ENCODE results near the gene CAMP. TPM values are rescaled to one million over a fixed set of nuclear protein-coding genes. Genes with fewer than 3 reads are reported as not detected.
A peak's percentile ranks its signal among the peaks of the same experiment; 100 is the strongest.

The CAMP gene, protein sequence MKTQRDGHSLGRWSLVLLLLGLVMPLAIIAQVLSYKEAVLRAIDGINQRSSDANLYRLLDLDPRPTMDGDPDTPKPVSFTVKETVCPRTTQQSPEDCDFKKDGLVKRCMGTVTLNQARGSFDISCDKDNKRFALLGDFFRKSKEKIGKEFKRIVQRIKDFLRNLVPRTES
- total RNA-seq = not detected
- not detected for polyA plus RNA-seq (ENCODE audit: insufficient read depth, low read depth, low replicate concordance)
- long read RNA-seq, donor 1, partial matches to known transcripts = 0 of 1 reads
- long read RNA-seq, donor 1, other reads (novel, unspliced or antisense) = 0 of 1 reads
- long read RNA-seq, donor 2 = 0 reads
- long read RNA-seq, donor 3 = 0 reads
- long read RNA-seq, donor 4, partial matches to known transcripts = 0 of 2 reads
- long read RNA-seq, donor 4, other reads (novel, unspliced or antisense) = 0 of 2 reads
- long read RNA-seq, donor 5 = 0 reads
- long read RNA-seq, donor 6, partial matches to known transcripts = 0 of 4 reads
- long read RNA-seq, donor 6, other reads (novel, unspliced or antisense) = 0 of 4 reads
- long read RNA-seq, donor 7, partial matches to known transcripts = 0 of 1 reads
- long read RNA-seq, donor 7, other reads (novel, unspliced or antisense) = 0 of 1 reads
- long read RNA-seq, donor 8 = 0 reads
- long read RNA-seq, donor 9 = 0 reads
- long read RNA-seq, donor 10, partial matches to known transcripts = 0 of 1 reads
- long read RNA-seq, donor 10, other reads (novel, unspliced or antisense) = 0 of 1 reads

- Histone ChIP-seq H3K27me3 (ENCODE audit: control insufficient read depth, insufficient read depth, low read length) (no peaks in the 10 kb centered on the region), H3K4me1 (ENCODE audit: control insufficient read depth in 2 of 3, insufficient read depth in 2 of 3, low read depth in 1 of 3, low read length in 3 of 3) (no peaks in the 10 kb centered on the region), H3K36me3 (ENCODE audit: control insufficient read depth in 2 of 3, insufficient read depth in 3 of 3, low read length in 3 of 3) (no peaks in the 10 kb centered on the region), H3K9me3 (ENCODE audit: control insufficient read depth in 2 of 3, insufficient read depth in 1 of 3, low read length in 3 of 3) (no peaks in the 10 kb centered on the region), H3K9ac (ENCODE audit: low read length in 3 of 3) (no peak within 1 kb of the TSS), H3K27ac (ENCODE audit: low read depth in 2 of 2, low read length in 2 of 2) (no peak within 1 kb of the TSS), H3K4me3 (ENCODE audit: low read length in 3 of 3) (no peak within 1 kb of the TSS)
- TF ChIP-seq, protein P1, sequence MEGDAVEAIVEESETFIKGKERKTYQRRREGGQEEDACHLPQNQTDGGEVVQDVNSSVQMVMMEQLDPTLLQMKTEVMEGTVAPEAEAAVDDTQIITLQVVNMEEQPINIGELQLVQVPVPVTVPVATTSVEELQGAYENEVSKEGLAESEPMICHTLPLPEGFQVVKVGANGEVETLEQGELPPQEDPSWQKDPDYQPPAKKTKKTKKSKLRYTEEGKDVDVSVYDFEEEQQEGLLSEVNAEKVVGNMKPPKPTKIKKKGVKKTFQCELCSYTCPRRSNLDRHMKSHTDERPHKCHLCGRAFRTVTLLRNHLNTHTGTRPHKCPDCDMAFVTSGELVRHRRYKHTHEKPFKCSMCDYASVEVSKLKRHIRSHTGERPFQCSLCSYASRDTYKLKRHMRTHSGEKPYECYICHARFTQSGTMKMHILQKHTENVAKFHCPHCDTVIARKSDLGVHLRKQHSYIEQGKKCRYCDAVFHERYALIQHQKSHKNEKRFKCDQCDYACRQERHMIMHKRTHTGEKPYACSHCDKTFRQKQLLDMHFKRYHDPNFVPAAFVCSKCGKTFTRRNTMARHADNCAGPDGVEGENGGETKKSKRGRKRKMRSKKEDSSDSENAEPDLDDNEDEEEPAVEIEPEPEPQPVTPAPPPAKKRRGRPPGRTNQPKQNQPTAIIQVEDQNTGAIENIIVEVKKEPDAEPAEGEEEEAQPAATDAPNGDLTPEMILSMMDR (IDR thresholded peaks at IDR 0.05; ENCODE audit: borderline replicate concordance, extremely low read depth, insufficient read depth) = no peak
- intact Hi-C loops (cut with DNase I) = no loop called here
- DNase-seq (peak in 3 of 5 donors; percentile 34 to 92 (median 47)), FAIRE-seq (no peak)
Observed at GRCh38 chr3:48222616-48223513, at the start of gene CAMP. Gene CAMP (plus strand): TSS chr3:48223495. CDS start chr3:48223512, 17 bp downstream.

DNA sequence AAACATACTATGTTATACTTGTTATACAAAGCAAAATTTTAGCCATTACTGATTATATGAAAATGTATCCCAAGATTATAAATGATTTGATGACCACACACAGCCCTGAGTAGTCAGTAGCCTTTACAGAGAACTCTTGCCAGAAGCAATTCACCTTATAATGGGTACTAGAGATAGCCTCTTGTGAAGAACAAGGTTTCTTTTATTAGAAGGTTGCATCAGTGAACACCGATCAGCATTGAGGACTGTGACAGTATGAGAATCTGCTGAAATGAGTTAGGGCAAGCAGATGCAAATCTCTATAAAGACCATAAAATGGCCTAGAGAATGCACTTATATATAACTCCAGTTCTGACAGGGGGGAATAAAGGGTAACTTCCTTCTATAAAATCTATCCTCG is 45.2 kb upstream of the CAMP start:
- peaks cover 0 to 18% (median 2%) of the 10 kb centered on the region in 3 donors for H3K36me3 ChIP-seq (ENCODE audit: control insufficient read depth in 2 of 3, insufficient read depth in 3 of 3, low read length in 3 of 3)
- H3K27me3 ChIP-seq (ENCODE audit: control insufficient read depth, insufficient read depth, low read length) = no peaks in the 10 kb centered on the region
- TF ChIP-seq, protein P1 (IDR thresholded peaks at IDR 0.05; ENCODE audit: borderline replicate concordance, extremely low read depth, insufficient read depth) = no peak
- DNase-seq = no peak
- H3K4me1 ChIP-seq (ENCODE audit: control insufficient read depth in 2 of 3, insufficient read depth in 2 of 3, low read depth in 1 of 3, low read length in 3 of 3) = no peaks in the 10 kb centered on the region
- no peak overlapping the region for H3K4me3 ChIP-seq (ENCODE audit: low read length in 3 of 3)
- intact Hi-C loops (cut with DNase I) = no loop called here
- FAIRE-seq = no peak
- no peaks in the 10 kb centered on the region for H3K9me3 ChIP-seq (ENCODE audit: control insufficient read depth in 2 of 3, insufficient read depth in 1 of 3, low read length in 3 of 3)
- no peak overlapping the region for H3K27ac ChIP-seq (ENCODE audit: low read depth in 2 of 2, low read length in 2 of 2)
- no peak overlapping the region for H3K9ac ChIP-seq (ENCODE audit: low read length in 3 of 3)

GRCh38 chr3:48180021-48180420 is 43.3 kb upstream of the CAMP start:
- Histone ChIP-seq H3K9me3 (ENCODE audit: control insufficient read depth in 2 of 3, insufficient read depth in 1 of 3, low read length in 3 of 3) (no peaks in the 10 kb centered on the region), H3K27me3 (ENCODE audit: control insufficient read depth, insufficient read depth, low read length) (no peaks in the 10 kb centered on the region), H3K9ac (ENCODE audit: low read length in 3 of 3) (no peak overlapping the region), H3K36me3 (ENCODE audit: control insufficient read depth in 2 of 3, insufficient read depth in 3 of 3, low read length in 3 of 3) (peaks cover 0 to 17% (median 0%) of the 10 kb centered on the region in 3 donors), H3K27ac (ENCODE audit: low read depth in 2 of 2, low read length in 2 of 2) (no peak overlapping the region), H3K4me3 (ENCODE audit: low read length in 3 of 3) (no peak overlapping the region), H3K4me1 (ENCODE audit: control insufficient read depth in 2 of 3, insufficient read depth in 2 of 3, low read depth in 1 of 3, low read length in 3 of 3) (no peaks in the 10 kb centered on the region)
- FAIRE-seq = no peak
- TF ChIP-seq, protein P1 (IDR thresholded peaks at IDR 0.05; ENCODE audit: borderline replicate concordance, extremely low read depth, insufficient read depth) = no peak
- intact Hi-C loops (cut with DNase I) = no loop called here
- no peak for DNase-seq

Data from kidney (tissue), 22 donors.